ENCODE data around the gene IMMP2L. TPM values are rescaled to one million over a fixed set of nuclear protein-coding genes. Genes with fewer than 3 reads are reported as not detected.

IMMP2L gene
- total and polyA plus RNA-seq, 2 of the 13 experiments (the other 11 are each of a cell fraction or from before 2014, with no cell fraction given): 7.8 to 16.9 TPM

- no peak for TF ChIP-seq ZNF616 (CRISPR knock-in tag; IDR thresholded peaks at IDR 0.05; ENCODE audit: low read depth)
Measured at GRCh38 chr7:110960811-110961210, 601.5 kb downstream of the IMMP2L start (continued).

- intact Hi-C loops (cut with micrococcal nuclease; ENCODE audit: unreplicated experiment) (no loop called here), in situ Hi-C loops (cut with HindIII; ENCODE audit: extremely low pct_ligation_motif_present, low pct_unique_long_range_greater_than_20kb) (no loop called here)
- Histone ChIP-seq H3K27me3 (ENCODE audit: control insufficient read depth in 1 of 2, insufficient read depth in 2 of 2, low read length in 2 of 2) (no peaks in the 10 kb centered on the region), H3K36me3 (replicated peaks in 1 of 2; ENCODE audit: control insufficient read depth in 1 of 2, insufficient read depth in 2 of 2, low read length in 2 of 2) (no peaks in the 10 kb centered on the region), H3K9ac (ENCODE audit: insufficient read depth, low read depth, low read length) (no peak overlapping the region), H4K20me1 (ENCODE audit: insufficient read depth, low read length) (no peaks in the 10 kb centered on the region), H3K79me2 (ENCODE audit: insufficient read depth, low read length) (no peaks in the 10 kb centered on the region), H3K4me2 (ENCODE audit: low read depth, low read length) (no peak overlapping the region), H3K9me3 (ENCODE audit: low read length) (no peaks in the 10 kb centered on the region), H3K27ac (ENCODE audit: extremely low read length, insufficient read depth, low read length) (no peak overlapping the region), H3K4me1 (ENCODE audit: insufficient read depth, low read length) (no peaks in the 10 kb centered on the region), H3K4me3 (replicated peaks in 1 of 3; ENCODE audit: insufficient read depth in 1 of 3, low read depth in 2 of 3, low read length in 3 of 3) (no peak overlapping the region), H2AFZ (ENCODE audit: low read length) (no peak overlapping the region)
- no peak for DNase-seq (ENCODE audit: low spot score)
- ATAC-seq: no peak
- POLR2A ChIA-PET: no interaction called here
- CTCF ChIA-PET (ENCODE audit: low intra/inter-chr PET ratio, low total read pairs): no interaction called here
- FAIRE-seq: no peak
- no TSS peak for BruUV-seq (replicated peaks)
- no peak for TF ChIP-seq NR1H2 (CRISPR knock-in tag; IDR thresholded peaks at IDR 0.05; ENCODE audit: borderline replicate concordance, low read depth)
- no peak for TF ChIP-seq SSRP1 (CRISPR knock-in tag; IDR thresholded peaks at IDR 0.05)
- TF ChIP-seq U2AF1 (optimal IDR thresholded peaks at IDR 0.05; ENCODE audit: low read depth, low read length): no peak
Measured at GRCh38 chr7:110948280-110948679, 614.0 kb downstream of the IMMP2L start.

DNA sequence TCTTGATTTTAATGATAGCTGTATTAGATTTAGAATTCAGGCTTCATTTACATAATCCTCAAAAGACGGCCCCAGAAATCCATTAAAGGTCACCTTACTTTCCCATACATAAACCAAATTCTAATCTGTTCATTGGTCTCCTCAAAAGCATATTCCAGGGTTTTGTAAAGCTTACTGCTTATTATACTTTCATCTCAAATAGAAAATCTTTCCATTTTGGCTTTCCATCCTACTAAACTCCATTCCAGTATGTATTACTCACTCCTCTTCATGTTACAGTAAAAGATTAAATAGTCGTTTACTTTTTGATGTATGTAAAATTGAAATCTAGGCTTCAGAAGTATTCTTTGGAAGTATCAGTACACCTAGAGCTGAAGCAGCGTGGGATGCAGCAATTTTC lies 614.9 kb downstream of the IMMP2L start:
- ATAC-seq (no peak), FAIRE-seq (no peak), DNase-seq (ENCODE audit: low spot score) (no peak)
- Histone ChIP-seq H3K9me3 (ENCODE audit: low read length) (no peaks in the 10 kb centered on the region), H4K20me1 (ENCODE audit: insufficient read depth, low read length) (no peaks in the 10 kb centered on the region), H3K4me2 (ENCODE audit: low read depth, low read length) (no peak overlapping the region), H2AFZ (ENCODE audit: low read length) (no peak overlapping the region), H3K4me1 (ENCODE audit: insufficient read depth, low read length) (peaks cover 3% of the 10 kb centered on the region; the same call in 1 of the 2 replicates), H3K36me3 (replicated peaks in 1 of 2; ENCODE audit: control insufficient read depth in 1 of 2, insufficient read depth in 2 of 2, low read length in 2 of 2) (no peaks in the 10 kb centered on the region), H3K4me3 (replicated peaks in 1 of 3; ENCODE audit: insufficient read depth in 1 of 3, low read depth in 2 of 3, low read length in 3 of 3) (no peak overlapping the region), H3K27ac (ENCODE audit: extremely low read length, insufficient read depth, low read length) (no peak overlapping the region), H3K9ac (ENCODE audit: insufficient read depth, low read depth, low read length) (no peak overlapping the region), H3K27me3 (ENCODE audit: control insufficient read depth in 1 of 2, insufficient read depth in 2 of 2, low read length in 2 of 2) (no peaks in the 10 kb centered on the region), H3K79me2 (ENCODE audit: insufficient read depth, low read length) (no peaks in the 10 kb centered on the region)
- POLR2A ChIA-PET: no interaction called here
- WGBS (ENCODE audit: low lambda C conversion rate): 47% methylated on average over 3 of the region's 3 CpGs
- CTCF ChIA-PET (ENCODE audit: low intra/inter-chr PET ratio, low total read pairs): no interaction called here
- BruUV-seq (replicated peaks): no TSS peak
- in situ Hi-C loops (cut with HindIII; ENCODE audit: extremely low pct_ligation_motif_present, low pct_unique_long_range_greater_than_20kb): no loop called here
- intact Hi-C loops (cut with micrococcal nuclease; ENCODE audit: unreplicated experiment): no loop called here
- TF ChIP-seq PITX1 (CRISPR knock-in tag; IDR thresholded peaks at IDR 0.05) (no peak), ZNF841 (CRISPR knock-in tag; IDR thresholded peaks at IDR 0.05; ENCODE audit: borderline replicate concordance) (no peak)
- TF ChIP-seq, protein P1, sequence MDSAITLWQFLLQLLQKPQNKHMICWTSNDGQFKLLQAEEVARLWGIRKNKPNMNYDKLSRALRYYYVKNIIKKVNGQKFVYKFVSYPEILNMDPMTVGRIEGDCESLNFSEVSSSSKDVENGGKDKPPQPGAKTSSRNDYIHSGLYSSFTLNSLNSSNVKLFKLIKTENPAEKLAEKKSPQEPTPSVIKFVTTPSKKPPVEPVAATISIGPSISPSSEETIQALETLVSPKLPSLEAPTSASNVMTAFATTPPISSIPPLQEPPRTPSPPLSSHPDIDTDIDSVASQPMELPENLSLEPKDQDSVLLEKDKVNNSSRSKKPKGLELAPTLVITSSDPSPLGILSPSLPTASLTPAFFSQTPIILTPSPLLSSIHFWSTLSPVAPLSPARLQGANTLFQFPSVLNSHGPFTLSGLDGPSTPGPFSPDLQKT (CRISPR knock-in tag; IDR thresholded peaks at IDR 0.05; ENCODE audit: borderline replicate concordance): no peak

All from HepG2 (cell line).